PFSK-1 (cell line): Measurements from ENCODE around the gene SEPHS2.

ENCODE experiments used
- FOXP2 ChIP-seq: optimal IDR thresholded peaks from 2 replicates; pipeline ENCODE3; 2011; ENCODE audit warnings: borderline replicate concordance, control low read depth, inconsistent platforms; ENCODE audit not compliant: insufficient read depth; ENCODE audit errors: extremely low read length, extremely low read depth
- POLR2AphosphoS5 ChIP-seq: IDR thresholded peaks from 2 replicates; pipeline ENCODE4 v1.6.1; 2012; ENCODE audit warnings: low read depth, mild to moderate bottlenecking, control low read depth, low read length, moderate library complexity
- REST ChIP-seq, 2 experiments: IDR thresholded peaks; 2 replicates each; pipeline versions ENCODE4 v1.6.1 to v1.8.0; 2011 to 2012; ENCODE audit warnings: low read depth in 2 of 2, low read length in 2 of 2, control low read depth in 1 of 2, inconsistent platforms in 1 of 2, mild to moderate bottlenecking in 1 of 2, moderate library complexity in 1 of 2; ENCODE audit not compliant: insufficient read depth in 1 of 2
- SIN3A ChIP-seq: IDR thresholded peaks from 2 replicates; pipeline ENCODE4 v1.6.1; 2012; ENCODE audit warnings: mild to moderate bottlenecking, low read length, moderate library complexity, borderline replicate concordance; ENCODE audit not compliant: insufficient read depth
- TAF1 ChIP-seq: IDR thresholded peaks from 2 replicates; pipeline ENCODE4 v1.6.1; 2012; ENCODE audit warnings: low read length, control low read depth, borderline replicate concordance; ENCODE audit not compliant: insufficient read depth

Gene SEPHS2

GRCh38 chr16:30449116-30449435 lies 3.4 kb upstream of the SEPHS2 start:
- no peak for TF ChIP-seq POLR2AphosphoS5
- no peak for TF ChIP-seq TAF1
- no peak for TF ChIP-seq FOXP2
- TF ChIP-seq REST (IDR thresholded peaks at IDR 0.05; ENCODE audit: insufficient read depth in 1 of 2, low read depth in 2 of 2, low read length in 2 of 2), result no peak
- no peak for TF ChIP-seq SIN3A

GRCh38 chr16:30447512-30448226 lies 2.0 kb upstream of the SEPHS2 start:
- no peak for TF ChIP-seq REST (IDR thresholded peaks at IDR 0.05; ENCODE audit: insufficient read depth in 1 of 2, low read depth in 2 of 2, low read length in 2 of 2)
- no peak for TF ChIP-seq SIN3A
- no peak for TF ChIP-seq FOXP2
- TF ChIP-seq TAF1, result no peak
- no peak for TF ChIP-seq POLR2AphosphoS5

GRCh38 chr16:30446203-30446595 lies 525 bp upstream of the SEPHS2 start:
- TF ChIP-seq FOXP2 (no peak), TAF1 (no peak), REST (IDR thresholded peaks at IDR 0.05; ENCODE audit: insufficient read depth in 1 of 2, low read depth in 2 of 2, low read length in 2 of 2) (no peak), POLR2AphosphoS5 (no peak), SIN3A (no peak)

GRCh38 chr16:30445149-30445407 lies 596 bp downstream of the SEPHS2 start:
- TF ChIP-seq FOXP2 (no peak), POLR2AphosphoS5 (no peak), REST (IDR thresholded peaks at IDR 0.05; ENCODE audit: insufficient read depth in 1 of 2, low read depth in 2 of 2, low read length in 2 of 2) (no peak), TAF1 (no peak), SIN3A (no peak)
